ENCODE results near the gene ABCB1.

ABCB1 gene

GRCh38 chr7:87598234-87599009 is 2.3 kb downstream of the ABCB1 start:
- POLR2A ChIA-PET = no interaction called here
- CTCF ChIA-PET = interaction anchor here (1.1 to 3.6 kb wide), 4 partner anchors 11 to 288 kb away, joined by 3 to 19 read pairs (median 8); no protein-coding TSS in a partner anchor
- Histone ChIP-seq H3K9me3 (ENCODE audit: control extremely low read depth in 1 of 5, control insufficient read depth in 4 of 5, insufficient read depth in 2 of 5, low read depth in 1 of 5, low read length in 4 of 5) (no peaks in the 10 kb centered on the region), H3K4me1 (ENCODE audit: control extremely low read depth in 1 of 4, control insufficient read depth in 4 of 4, insufficient read depth in 4 of 4, low read length in 3 of 4) (peaks cover 0 to 33% (median 16%) of the 10 kb centered on the region in 4 experiments), H3K27ac (ENCODE audit: insufficient read depth in 1 of 2, low read depth in 1 of 2, low read length in 2 of 2, poor library complexity in 1 of 2, severe bottlenecking in 2 of 2) (peak overlapping the region in 1 of 2 experiments; percentile 12), H3K27me3 (replicated peaks in 2 of 5; ENCODE audit: control insufficient read depth in 4 of 5, insufficient read depth in 5 of 5, low read length in 4 of 5) (no peaks in the 10 kb centered on the region), H3K36me3 (ENCODE audit: control insufficient read depth in 4 of 4, insufficient read depth in 4 of 4, low read length in 3 of 4) (peaks cover 0 to 8% (median 1%) of the 10 kb centered on the region in 4 experiments), H3K4me3 (ENCODE audit: control insufficient read depth in 1 of 7, extremely low read depth in 1 of 7, insufficient read depth in 4 of 7, low read depth in 2 of 7, low read length in 6 of 7) (peak overlapping the region in 5 of 7 experiments; percentile 27 to 96 (median 46))
- peak; percentile 19 to 61 (median 40) for DNase-seq
- WGBS (ENCODE audit: insufficient coverage) = no CpG with 5 or more reads among the region's 4 CpGs

DNA sequence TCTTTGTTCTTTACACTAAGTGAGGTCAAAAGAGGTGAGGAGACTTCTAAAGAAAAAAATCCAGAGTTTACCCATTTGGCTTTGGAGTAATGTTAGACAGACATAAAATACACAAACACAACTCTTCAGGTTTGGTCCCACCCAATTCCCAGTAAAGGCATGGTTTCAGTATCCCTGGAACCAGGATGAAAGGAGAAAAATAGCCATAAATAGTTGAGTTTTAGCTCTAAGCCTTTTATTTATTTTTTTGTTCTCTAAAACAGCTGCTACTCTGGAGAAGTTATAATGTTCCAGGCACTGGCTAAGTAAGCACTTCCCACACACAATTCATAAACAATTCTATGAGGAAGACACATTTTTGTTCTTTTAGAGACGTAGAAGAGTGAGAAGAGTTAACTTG is 4.0 kb downstream of the ABCB1 start:
- WGBS (ENCODE audit: insufficient coverage) = no CpG with 5 or more reads among the region's 1 CpG
- Histone ChIP-seq H3K9me3 (ENCODE audit: control extremely low read depth in 1 of 5, control insufficient read depth in 4 of 5, insufficient read depth in 2 of 5, low read depth in 1 of 5, low read length in 4 of 5) (no peaks in the 10 kb centered on the region), H3K27ac (ENCODE audit: insufficient read depth in 1 of 2, low read depth in 1 of 2, low read length in 2 of 2, poor library complexity in 1 of 2, severe bottlenecking in 2 of 2) (no peak overlapping the region), H3K4me1 (ENCODE audit: control extremely low read depth in 1 of 4, control insufficient read depth in 4 of 4, insufficient read depth in 4 of 4, low read length in 3 of 4) (peaks cover 0 to 33% (median 16%) of the 10 kb centered on the region in 4 experiments), H3K36me3 (ENCODE audit: control insufficient read depth in 4 of 4, insufficient read depth in 4 of 4, low read length in 3 of 4) (peaks cover 0 to 13% (median 3%) of the 10 kb centered on the region in 4 experiments), H3K27me3 (replicated peaks in 2 of 5; ENCODE audit: control insufficient read depth in 4 of 5, insufficient read depth in 5 of 5, low read length in 4 of 5) (no peaks in the 10 kb centered on the region), H3K4me3 (ENCODE audit: control insufficient read depth in 1 of 7, extremely low read depth in 1 of 7, insufficient read depth in 4 of 7, low read depth in 2 of 7, low read length in 6 of 7) (no peak overlapping the region)
- ChIA-PET CTCF (no interaction called here), POLR2A (no interaction called here)
- DNase-seq = no peak

- Histone ChIP-seq H3K27me3 (replicated peaks in 2 of 5; ENCODE audit: control insufficient read depth in 4 of 5, insufficient read depth in 5 of 5, low read length in 4 of 5) (no peaks in the 10 kb centered on the region), H3K27ac (ENCODE audit: insufficient read depth in 1 of 2, low read depth in 1 of 2, low read length in 2 of 2, poor library complexity in 1 of 2, severe bottlenecking in 2 of 2) (no peak overlapping the region), H3K9me3 (ENCODE audit: control extremely low read depth in 1 of 5, control insufficient read depth in 4 of 5, insufficient read depth in 2 of 5, low read depth in 1 of 5, low read length in 4 of 5) (no peaks in the 10 kb centered on the region), H3K4me3 (ENCODE audit: control insufficient read depth in 1 of 7, extremely low read depth in 1 of 7, insufficient read depth in 4 of 7, low read depth in 2 of 7, low read length in 6 of 7) (no peak overlapping the region), H3K36me3 (ENCODE audit: control insufficient read depth in 4 of 4, insufficient read depth in 4 of 4, low read length in 3 of 4) (peaks cover 0 to 13% (median 3%) of the 10 kb centered on the region in 4 experiments), H3K4me1 (ENCODE audit: control extremely low read depth in 1 of 4, control insufficient read depth in 4 of 4, insufficient read depth in 4 of 4, low read length in 3 of 4) (peaks cover 0 to 35% (median 15%) of the 10 kb centered on the region in 4 experiments)
- CTCF ChIA-PET = no interaction called here
- WGBS (ENCODE audit: insufficient coverage) = no CpG with 5 or more reads among the region's 1 CpG
- no peak for DNase-seq
- POLR2A ChIA-PET = no interaction called here
Measured at GRCh38 chr7:87596136-87596535, 4.5 kb downstream of the ABCB1 start.

GRCh38 chr7:87592300-87592699 is 8.4 kb downstream of the ABCB1 start:
- Histone ChIP-seq H3K36me3 (ENCODE audit: control insufficient read depth in 4 of 4, insufficient read depth in 4 of 4, low read length in 3 of 4) (peaks cover 0 to 23% (median 3%) of the 10 kb centered on the region in 4 experiments), H3K9me3 (ENCODE audit: control extremely low read depth in 1 of 5, control insufficient read depth in 4 of 5, insufficient read depth in 2 of 5, low read depth in 1 of 5, low read length in 4 of 5) (no peaks in the 10 kb centered on the region), H3K27ac (ENCODE audit: insufficient read depth in 1 of 2, low read depth in 1 of 2, low read length in 2 of 2, poor library complexity in 1 of 2, severe bottlenecking in 2 of 2) (no peak overlapping the region), H3K4me3 (ENCODE audit: control insufficient read depth in 1 of 7, extremely low read depth in 1 of 7, insufficient read depth in 4 of 7, low read depth in 2 of 7, low read length in 6 of 7) (no peak overlapping the region), H3K4me1 (ENCODE audit: control extremely low read depth in 1 of 4, control insufficient read depth in 4 of 4, insufficient read depth in 4 of 4, low read length in 3 of 4) (peaks cover 0 to 8% (median 1%) of the 10 kb centered on the region in 4 experiments), H3K27me3 (replicated peaks in 2 of 5; ENCODE audit: control insufficient read depth in 4 of 5, insufficient read depth in 5 of 5, low read length in 4 of 5) (no peaks in the 10 kb centered on the region)
- WGBS (ENCODE audit: insufficient coverage) = no CpG with 5 or more reads among the region's 1 CpG
- POLR2A ChIA-PET = interaction anchor here (1.2 kb wide), 1 partner anchor 8 kb away, joined by 3 read pairs; no protein-coding TSS in a partner anchor
- no peak for DNase-seq
- CTCF ChIA-PET = interaction anchor here (0.8 to 1.4 kb wide), 3 partner anchors 8 to 26 kb away, joined by 3 to 6 read pairs (median 3); no protein-coding TSS in a partner anchor

DNA sequence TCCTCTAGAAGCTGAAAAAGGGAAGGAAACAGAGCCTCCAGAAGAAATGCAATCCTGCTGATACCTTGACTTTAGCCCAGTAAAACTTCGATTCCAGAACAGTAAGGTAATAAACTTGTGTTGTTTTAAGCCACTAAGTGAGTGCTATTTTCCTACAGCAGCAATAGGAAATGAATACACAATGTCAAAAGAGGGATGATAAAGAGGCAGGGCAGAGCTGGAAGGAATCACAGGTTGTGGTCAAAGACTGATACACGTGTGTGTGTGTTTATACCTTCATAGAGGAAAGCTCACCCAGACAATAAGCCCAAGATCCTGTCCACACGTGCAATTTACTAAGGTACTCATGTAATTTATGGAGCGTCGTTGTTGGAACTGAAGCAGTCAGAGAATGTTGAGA is 9.5 kb downstream of the ABCB1 start:
- Histone ChIP-seq H3K27ac (ENCODE audit: insufficient read depth in 1 of 2, low read depth in 1 of 2, low read length in 2 of 2, poor library complexity in 1 of 2, severe bottlenecking in 2 of 2) (no peak overlapping the region), H3K36me3 (ENCODE audit: control insufficient read depth in 4 of 4, insufficient read depth in 4 of 4, low read length in 3 of 4) (peaks cover 0 to 23% (median 5%) of the 10 kb centered on the region in 4 experiments), H3K4me3 (ENCODE audit: control insufficient read depth in 1 of 7, extremely low read depth in 1 of 7, insufficient read depth in 4 of 7, low read depth in 2 of 7, low read length in 6 of 7) (no peak overlapping the region), H3K9me3 (ENCODE audit: control extremely low read depth in 1 of 5, control insufficient read depth in 4 of 5, insufficient read depth in 2 of 5, low read depth in 1 of 5, low read length in 4 of 5) (no peaks in the 10 kb centered on the region), H3K27me3 (replicated peaks in 2 of 5; ENCODE audit: control insufficient read depth in 4 of 5, insufficient read depth in 5 of 5, low read length in 4 of 5) (no peaks in the 10 kb centered on the region), H3K4me1 (ENCODE audit: control extremely low read depth in 1 of 4, control insufficient read depth in 4 of 4, insufficient read depth in 4 of 4, low read length in 3 of 4) (peaks cover 0 to 6% (median 1%) of the 10 kb centered on the region in 4 experiments)
- DNase-seq = no peak
- POLR2A ChIA-PET = no interaction called here
- CTCF ChIA-PET = no interaction called here
- 66% methylated on average over 5 of the region's 5 CpGs for WGBS (ENCODE audit: insufficient coverage)

GRCh38 chr7:87590578-87590977 is 10.1 kb downstream of the ABCB1 start:
- CTCF ChIA-PET = no interaction called here

GRCh38 chr7:87589631-87590030 is 11.1 kb downstream of the ABCB1 start:
- Histone ChIP-seq H3K9me3 (ENCODE audit: control extremely low read depth in 1 of 5, control insufficient read depth in 4 of 5, insufficient read depth in 2 of 5, low read depth in 1 of 5, low read length in 4 of 5) (no peaks in the 10 kb centered on the region), H3K4me3 (ENCODE audit: control insufficient read depth in 1 of 7, extremely low read depth in 1 of 7, insufficient read depth in 4 of 7, low read depth in 2 of 7, low read length in 6 of 7) (no peak overlapping the region), H3K4me1 (ENCODE audit: control extremely low read depth in 1 of 4, control insufficient read depth in 4 of 4, insufficient read depth in 4 of 4, low read length in 3 of 4) (peaks cover 0 to 6% (median 1%) of the 10 kb centered on the region in 4 experiments), H3K27ac (ENCODE audit: insufficient read depth in 1 of 2, low read depth in 1 of 2, low read length in 2 of 2, poor library complexity in 1 of 2, severe bottlenecking in 2 of 2) (no peak overlapping the region), H3K27me3 (replicated peaks in 2 of 5; ENCODE audit: control insufficient read depth in 4 of 5, insufficient read depth in 5 of 5, low read length in 4 of 5) (no peaks in the 10 kb centered on the region), H3K36me3 (ENCODE audit: control insufficient read depth in 4 of 4, insufficient read depth in 4 of 4, low read length in 3 of 4) (peaks cover 0 to 29% (median 7%) of the 10 kb centered on the region in 4 experiments)
- 100% methylated on average over 1 of the region's 1 CpG for WGBS (ENCODE audit: insufficient coverage)
- POLR2A ChIA-PET = no interaction called here
- DNase-seq = no peak
- CTCF ChIA-PET = interaction anchor here (1.4 to 1.5 kb wide), 2 partner anchors 11 to 33 kb away, joined by 5 to 6 read pairs; partner anchors contain the start of gene ABCB1

More at GRCh38 chr7:87590578-87590977, 10.1 kb downstream of the ABCB1 start:
- no peak for DNase-seq
- no peak overlapping the region for H3K4me3 ChIP-seq (ENCODE audit: control insufficient read depth in 1 of 7, extremely low read depth in 1 of 7, insufficient read depth in 4 of 7, low read depth in 2 of 7, low read length in 6 of 7)
- POLR2A ChIA-PET = no interaction called here
- no peaks in the 10 kb centered on the region for H3K9me3 ChIP-seq (ENCODE audit: control extremely low read depth in 1 of 5, control insufficient read depth in 4 of 5, insufficient read depth in 2 of 5, low read depth in 1 of 5, low read length in 4 of 5)
- peaks cover 0 to 6% (median 1%) of the 10 kb centered on the region in 4 experiments for H3K4me1 ChIP-seq (ENCODE audit: control extremely low read depth in 1 of 4, control insufficient read depth in 4 of 4, insufficient read depth in 4 of 4, low read length in 3 of 4)
- peaks cover 0 to 23% (median 5%) of the 10 kb centered on the region in 4 experiments for H3K36me3 ChIP-seq (ENCODE audit: control insufficient read depth in 4 of 4, insufficient read depth in 4 of 4, low read length in 3 of 4)
- no peak overlapping the region for H3K27ac ChIP-seq (ENCODE audit: insufficient read depth in 1 of 2, low read depth in 1 of 2, low read length in 2 of 2, poor library complexity in 1 of 2, severe bottlenecking in 2 of 2)
- no peaks in the 10 kb centered on the region for H3K27me3 ChIP-seq (replicated peaks in 2 of 5; ENCODE audit: control insufficient read depth in 4 of 5, insufficient read depth in 5 of 5, low read length in 4 of 5)
